HG03039 (cell line): Measurements from ENCODE around the gene C6orf62.
"Not testable (repeated sequence)": the region's sequence is repeated elsewhere in the genome, so short reads cannot be mapped to it uniquely, and the experiment has no call there.

Experiments
- ATAC-seq: cut with Tn5 transposase; IDR thresholded peaks from one replicate; pipeline ENCODE4 v1.9.1; 2021; ENCODE audit warnings: mild to moderate bottlenecking, moderate library complexity; ENCODE audit not compliant: unreplicated experiment

C6orf62 gene

GRCh38 chr6:24668997-24669361, 50.0 kb downstream of the C6orf62 start:
- ATAC-seq = no peak

- ATAC-seq = not testable (repeated sequence)
Observed at GRCh38 chr6:24668066-24668996, 50.6 kb downstream of the C6orf62 start.

- ATAC-seq = no peak
Observed at GRCh38 chr6:24667378-24667803, 51.6 kb downstream of the C6orf62 start.

GRCh38 chr6:24666641-24667377, 52.1 kb downstream of the C6orf62 start, which contains the start of the genes ACOT13 and TDP2:
Gene ACOT13 (plus strand): TSS chr6:24667077. CDS start chr6:24667264, 187 bp downstream.
Gene TDP2 (minus strand): TSS chr6:24666899. CDS start chr6:24666862, 37 bp downstream.
- peak; percentile 94 for ATAC-seq

- peak; percentile 35 for ATAC-seq
Observed at GRCh38 chr6:24666097-24666640, 52.8 kb downstream of the C6orf62 start.

- ATAC-seq = no peak
Observed at GRCh38 chr6:24664046-24664987, 54.6 kb downstream of the C6orf62 start.

- no peak for ATAC-seq
Observed at GRCh38 chr6:24663189-24663588, 55.8 kb downstream of the C6orf62 start.

- no peak for ATAC-seq
Observed at GRCh38 chr6:24662236-24662635, 56.7 kb downstream of the C6orf62 start.

GRCh38 chr6:24661759-24662158, 57.2 kb downstream of the C6orf62 start:
- ATAC-seq = not testable (repeated sequence)

- no peak for ATAC-seq
Observed at GRCh38 chr6:24660105-24660504, 58.8 kb downstream of the C6orf62 start.

- ATAC-seq = no peak
Observed at GRCh38 chr6:24659561-24659960, 59.4 kb downstream of the C6orf62 start.

- ATAC-seq = no peak
Observed at GRCh38 chr6:24658573-24659560, 60.1 kb downstream of the C6orf62 start.

- ATAC-seq = no peak
Observed at GRCh38 chr6:24655215-24655614, 63.7 kb downstream of the C6orf62 start.
